HG03097 (cell line): Measurements from ENCODE around the gene GRM5.
"Not testable (repeated sequence)": the region's sequence is repeated elsewhere in the genome, so short reads cannot be mapped to it uniquely, and the experiment has no call there.

ENCODE experiments used
- ATAC-seq: cut with Tn5 transposase; IDR thresholded peaks from one replicate; pipeline ENCODE4 v1.9.1; 2021; ENCODE audit not compliant: unreplicated experiment, low FRiP score

The GRM5 gene

DNA sequence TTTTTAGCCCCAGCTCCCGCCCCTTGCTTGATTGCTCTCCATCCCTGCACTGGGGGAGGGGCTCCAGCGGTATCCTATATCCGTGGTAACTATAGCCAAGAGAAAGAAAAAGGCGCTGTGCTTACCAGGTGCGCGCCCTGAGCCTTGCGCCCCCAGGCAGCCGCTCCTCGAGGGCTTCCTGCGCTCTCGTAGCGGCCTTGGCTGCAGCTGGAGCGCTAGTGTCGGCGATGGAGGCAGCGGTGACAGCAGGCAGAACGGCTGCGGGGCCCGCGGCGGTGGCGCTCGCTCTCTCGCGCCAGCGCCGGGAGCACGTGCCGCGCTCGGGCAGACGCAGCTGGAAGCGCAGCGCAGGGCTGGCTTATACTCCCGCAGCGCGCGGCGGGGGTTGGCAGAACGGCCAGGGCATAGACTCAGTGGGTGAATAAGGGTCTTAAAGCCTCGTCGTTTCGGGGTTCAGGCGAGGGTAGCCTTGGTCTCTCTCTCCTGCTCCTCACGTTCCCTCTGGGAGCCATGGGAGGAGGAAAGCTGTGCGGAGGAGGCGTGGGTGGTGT, at the start of gene GRM5:
GRM5 (minus strand) TSS at position 332 of the 551 bp plus-strand sequence. CDS start 18,110 bp downstream, outside the sequence.
- not testable (repeated sequence) for ATAC-seq

DNA sequence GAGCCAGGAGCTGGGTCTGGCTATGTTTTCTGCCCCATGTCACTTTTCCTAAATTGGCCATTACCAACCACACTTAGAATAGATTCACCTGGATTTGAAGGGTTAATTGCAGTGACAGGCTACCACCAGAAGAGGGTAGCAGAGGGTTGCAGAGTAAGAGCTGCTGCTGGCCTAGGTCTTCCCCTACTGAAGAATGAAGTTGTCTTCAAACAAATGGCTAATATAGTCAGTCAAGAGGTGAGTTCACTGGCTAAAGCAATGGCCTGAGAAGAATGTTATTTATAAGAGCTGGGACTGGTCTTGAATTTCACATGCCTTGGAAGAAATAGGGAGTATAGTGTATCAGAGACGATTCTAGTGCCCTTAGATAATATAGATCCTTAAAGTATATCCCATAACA, 32.2 kb upstream of the GRM5 start:
- peak; percentile 88 for ATAC-seq

- not testable (repeated sequence) for ATAC-seq
Measured at GRCh38 chr11:89093806-89094205, 28.0 kb upstream of the GRM5 start.

DNA sequence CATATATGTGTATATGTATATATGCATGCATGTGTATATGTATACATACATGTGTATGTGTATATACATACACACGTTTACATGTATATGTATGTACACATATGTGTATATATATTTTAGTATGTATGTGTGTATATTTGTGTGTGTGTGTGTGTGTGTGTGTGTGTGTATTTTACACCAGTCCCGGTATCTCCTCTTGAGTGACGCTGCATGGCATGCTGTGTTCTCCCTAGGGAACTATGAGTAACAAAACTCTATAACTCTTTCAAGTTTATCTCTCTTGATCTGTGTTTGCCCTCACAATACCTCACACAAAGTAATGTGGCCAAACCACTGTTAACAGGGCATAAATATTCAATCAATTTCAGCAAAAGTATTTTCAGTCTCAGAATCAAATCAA, 19.2 kb upstream of the GRM5 start:
- ATAC-seq, result not testable (repeated sequence)

DNA sequence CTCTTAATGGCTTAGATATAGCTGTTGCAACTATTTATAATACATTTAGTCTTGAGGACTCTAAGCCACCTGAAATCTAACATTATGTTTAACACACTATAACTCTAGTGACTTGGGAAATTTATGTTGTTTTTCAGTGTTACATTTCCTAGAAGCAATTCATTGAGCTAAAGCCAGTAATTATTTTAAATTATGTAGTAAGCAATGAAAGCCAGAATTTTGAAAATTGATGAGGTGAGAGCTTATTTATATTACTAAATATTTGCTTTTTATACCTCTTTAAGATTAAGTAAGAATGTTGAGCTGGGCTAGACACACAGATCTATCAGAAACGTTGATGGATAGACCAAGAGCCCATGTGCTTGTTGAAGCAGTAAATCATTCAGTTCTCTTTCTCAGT, 5.1 kb upstream of the GRM5 start:
- ATAC-seq, result not testable (repeated sequence)

- ATAC-seq, result no peak
Measured at GRCh38 chr11:89067264-89067663, 1.5 kb upstream of the GRM5 start.

- ATAC-seq, result no peak
Measured at GRCh38 chr11:89065066-89065465, 716 bp downstream of the GRM5 start.

DNA sequence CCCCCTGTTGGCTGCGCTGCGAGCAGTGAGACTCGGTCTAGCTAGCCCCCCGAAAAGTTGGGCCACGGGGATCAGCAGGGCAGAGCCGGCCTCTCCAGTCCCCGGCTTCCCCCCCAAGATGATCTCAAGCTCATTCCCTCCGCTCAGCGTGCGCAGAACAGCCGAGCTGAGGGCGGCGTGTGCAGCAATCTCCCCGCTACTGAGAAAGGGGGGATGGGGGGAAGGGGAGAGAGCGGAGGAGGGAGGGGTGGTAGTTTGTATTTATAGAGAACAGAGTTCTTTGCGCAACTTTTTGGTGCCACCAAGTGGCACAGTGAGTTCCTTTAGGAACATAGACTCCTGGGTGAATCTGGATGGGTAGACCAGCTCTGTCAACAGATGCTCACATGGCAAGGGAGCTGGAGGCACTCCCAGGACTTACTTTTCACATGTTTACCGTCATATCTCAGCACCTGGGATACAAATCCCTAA, 2.3 kb downstream of the GRM5 start:
- ATAC-seq, result not testable (repeated sequence)

GRCh38 chr11:89062771-89063298, 2.9 kb downstream of the GRM5 start:
- not testable (repeated sequence) for ATAC-seq

- ATAC-seq, result not testable (repeated sequence)
Measured at GRCh38 chr11:89061839-89062238, 3.9 kb downstream of the GRM5 start.

DNA sequence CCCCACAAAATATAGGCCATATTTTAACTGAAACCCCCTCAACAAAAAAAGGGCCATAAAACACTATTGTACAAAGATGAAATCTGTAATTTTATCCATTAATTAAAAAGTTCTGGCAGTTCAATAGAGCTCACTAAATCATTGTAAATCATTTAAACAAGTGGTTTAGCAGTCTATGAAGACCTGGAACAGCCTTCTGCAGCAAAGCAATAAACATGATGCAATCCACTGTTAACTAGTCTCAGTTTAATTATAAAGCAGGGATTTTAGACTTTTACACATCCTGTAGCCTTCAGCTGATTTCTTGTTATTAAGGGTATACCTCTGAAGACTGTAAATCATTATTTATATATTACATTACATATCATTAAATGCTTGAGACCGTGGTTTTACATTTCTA, 8.4 kb downstream of the GRM5 start:
- not testable (repeated sequence) for ATAC-seq

DNA sequence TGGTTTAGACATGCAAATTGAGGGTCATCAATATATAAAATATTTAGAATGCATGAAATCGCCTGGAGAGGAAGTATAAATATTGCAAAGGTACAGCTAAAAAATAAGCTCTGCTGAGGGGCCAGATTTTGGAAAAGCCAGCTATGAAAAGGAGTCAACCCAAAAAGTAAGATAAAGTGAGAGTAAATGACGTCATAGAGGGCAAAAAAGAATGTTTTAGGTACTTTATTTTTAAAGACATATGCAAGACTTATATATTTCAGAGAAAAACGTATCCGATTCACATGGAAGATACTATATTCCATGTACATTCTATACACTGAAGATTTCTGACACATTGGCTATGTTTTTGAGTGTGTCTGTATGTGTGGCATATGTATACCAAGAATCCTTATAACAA, 13.6 kb downstream of the GRM5 start:
- no peak for ATAC-seq

DNA sequence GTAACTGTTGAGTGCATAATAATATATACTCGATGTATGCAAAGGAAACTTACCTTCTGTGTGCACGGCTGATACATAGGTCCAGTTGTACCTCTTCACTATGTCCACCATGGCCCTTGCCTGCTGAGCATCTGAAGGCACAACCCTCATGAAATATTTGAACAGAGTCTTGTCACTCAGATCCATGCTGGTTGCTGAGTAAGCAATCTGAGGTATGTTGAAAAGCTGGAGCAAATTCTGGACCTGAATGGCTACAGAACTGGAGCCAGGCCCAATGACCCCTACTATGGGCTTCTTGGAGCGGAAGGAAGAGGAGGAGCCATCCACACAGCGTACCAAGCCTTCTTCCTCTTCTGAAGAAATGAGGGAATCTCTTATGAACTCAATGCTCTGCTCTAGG, 18.6 kb downstream of the GRM5 start:
- ATAC-seq, result not testable (repeated sequence)

DNA sequence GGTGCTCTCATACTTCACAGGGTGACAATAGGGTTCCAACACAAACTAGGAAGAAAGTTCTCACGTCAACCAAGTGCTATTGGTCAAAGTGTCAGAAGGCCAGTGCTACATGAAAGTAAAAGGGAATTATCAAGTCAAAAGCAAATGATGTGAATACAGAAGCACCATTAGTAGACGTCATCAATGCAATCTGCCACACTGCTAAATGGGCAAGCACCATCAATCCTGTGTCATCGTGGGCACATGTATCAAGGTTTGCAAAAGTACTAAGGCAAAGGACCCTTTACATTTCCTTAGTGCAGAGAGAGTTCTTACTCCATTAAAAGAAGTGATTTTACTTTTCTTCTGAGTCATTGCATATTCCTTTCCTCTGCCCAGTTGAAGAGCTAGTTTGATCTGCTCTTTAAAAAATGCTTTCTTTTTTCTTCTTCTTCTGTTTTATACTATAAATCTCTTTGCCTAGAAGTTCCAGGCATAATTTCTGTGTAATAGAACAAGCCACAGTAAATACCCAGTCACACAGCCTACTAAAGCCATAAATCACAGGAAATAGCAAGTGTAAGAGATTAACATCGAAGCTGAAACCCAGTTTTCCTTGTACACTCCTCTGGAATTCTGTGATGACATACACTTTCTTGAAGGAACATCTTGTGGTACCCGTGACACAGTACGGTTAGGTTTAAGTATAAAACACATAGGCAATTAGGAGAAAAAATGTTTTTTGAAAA, 21.8 kb downstream of the GRM5 start:
- ATAC-seq, result not testable (repeated sequence)

GRCh38 chr11:89029671-89030070, 36.1 kb downstream of the GRM5 start:
- not testable (repeated sequence) for ATAC-seq

GRCh38 chr11:89021339-89021738, 44.4 kb downstream of the GRM5 start:
- no peak for ATAC-seq

DNA sequence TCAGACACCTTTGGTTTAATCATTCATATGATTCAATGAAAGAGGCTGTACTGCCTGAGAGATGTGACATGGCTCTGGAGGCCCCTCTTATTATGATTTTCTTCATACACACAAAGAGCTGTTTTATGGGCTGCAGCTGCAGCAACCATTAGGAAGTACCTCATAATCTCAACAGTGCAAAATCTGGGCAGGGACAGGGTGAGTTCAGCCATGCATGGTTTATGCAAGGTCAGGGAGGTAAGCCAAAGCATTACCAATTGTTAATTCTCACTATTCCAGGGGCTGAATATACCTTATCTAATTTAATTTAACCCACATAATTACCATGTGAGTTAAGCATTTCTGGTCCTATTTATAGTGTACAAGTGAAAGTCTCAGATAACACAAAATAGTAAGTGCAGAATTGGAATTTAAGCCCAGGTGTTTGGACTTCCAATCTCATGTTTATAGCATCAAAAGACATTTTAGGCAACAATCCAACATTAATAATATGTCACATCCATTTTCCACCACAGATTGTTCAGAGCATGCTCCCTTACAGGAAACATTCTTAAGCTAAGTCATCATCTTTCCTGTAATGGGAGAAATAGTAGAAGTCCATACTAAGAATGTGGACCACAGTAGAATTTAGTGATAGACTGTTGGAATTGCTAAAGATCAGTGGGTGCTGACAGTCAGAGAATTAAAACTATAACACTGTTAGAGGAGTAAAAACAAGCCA, 45.8 kb downstream of the GRM5 start:
- not testable (repeated sequence) for ATAC-seq

DNA sequence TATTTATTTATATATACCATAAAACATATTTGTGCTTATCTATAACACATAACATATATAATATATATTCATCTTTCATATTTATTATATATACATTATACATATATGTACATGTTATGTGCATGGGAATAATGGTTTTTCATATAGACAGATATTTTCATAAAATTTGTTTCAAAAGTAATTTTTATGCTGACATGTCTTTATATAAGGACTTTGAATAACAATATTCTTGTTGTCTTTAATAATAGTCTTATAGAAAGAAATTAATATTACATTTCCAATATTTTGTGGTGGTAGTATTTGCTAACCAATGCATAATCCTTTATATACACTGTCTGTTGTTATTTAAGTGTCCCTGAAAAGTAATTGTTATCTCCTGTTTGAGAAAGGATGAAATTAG, 49.6 kb downstream of the GRM5 start:
- ATAC-seq, result no peak

GRCh38 chr11:89015614-89016013, 50.2 kb downstream of the GRM5 start:
- ATAC-seq, result no peak

DNA sequence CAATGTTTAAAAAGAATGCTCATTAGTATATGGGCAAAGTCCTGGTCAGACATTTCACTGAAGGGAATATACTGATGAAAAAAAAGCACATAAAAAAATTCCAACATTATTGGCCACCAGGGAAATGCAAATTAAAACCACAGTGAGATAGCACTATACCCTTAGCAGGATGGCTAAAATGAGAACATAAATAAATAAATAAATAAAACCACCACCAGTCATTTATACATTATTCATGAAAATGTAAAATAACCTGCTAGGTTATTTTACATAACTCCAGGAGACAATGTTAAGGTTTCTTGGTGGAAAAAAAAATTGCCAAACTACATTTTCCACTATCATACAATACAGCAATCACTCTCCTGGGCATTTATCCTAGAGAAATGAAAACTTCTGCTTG, 64.9 kb downstream of the GRM5 start:
- not testable (repeated sequence) for ATAC-seq

GRCh38 chr11:88979641-88980040, 86.1 kb downstream of the GRM5 start:
- ATAC-seq, result no peak
